Measurements from ENCODE around the gene KITLG.

DNA sequence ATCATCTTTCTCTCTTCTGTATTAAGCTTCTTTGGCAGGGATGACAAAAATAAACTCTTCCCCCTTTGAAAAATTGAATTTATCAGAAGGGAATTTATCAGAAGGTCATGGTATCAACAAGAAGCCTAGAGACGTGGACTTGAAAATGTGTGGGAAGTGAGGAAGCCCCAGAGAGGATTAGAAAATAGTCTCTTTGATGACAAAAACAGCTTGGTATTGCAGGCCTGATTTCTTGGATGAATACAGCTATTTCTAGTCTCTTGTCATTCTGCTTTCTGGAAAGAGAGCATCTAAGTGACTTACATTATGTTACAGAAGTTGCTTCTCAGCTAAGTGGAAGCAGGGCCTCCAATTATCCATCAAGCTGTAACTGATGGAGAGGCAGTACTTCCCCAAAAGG is 111.1 kb downstream of the KITLG start:
- TF ChIP-seq, protein P1, sequence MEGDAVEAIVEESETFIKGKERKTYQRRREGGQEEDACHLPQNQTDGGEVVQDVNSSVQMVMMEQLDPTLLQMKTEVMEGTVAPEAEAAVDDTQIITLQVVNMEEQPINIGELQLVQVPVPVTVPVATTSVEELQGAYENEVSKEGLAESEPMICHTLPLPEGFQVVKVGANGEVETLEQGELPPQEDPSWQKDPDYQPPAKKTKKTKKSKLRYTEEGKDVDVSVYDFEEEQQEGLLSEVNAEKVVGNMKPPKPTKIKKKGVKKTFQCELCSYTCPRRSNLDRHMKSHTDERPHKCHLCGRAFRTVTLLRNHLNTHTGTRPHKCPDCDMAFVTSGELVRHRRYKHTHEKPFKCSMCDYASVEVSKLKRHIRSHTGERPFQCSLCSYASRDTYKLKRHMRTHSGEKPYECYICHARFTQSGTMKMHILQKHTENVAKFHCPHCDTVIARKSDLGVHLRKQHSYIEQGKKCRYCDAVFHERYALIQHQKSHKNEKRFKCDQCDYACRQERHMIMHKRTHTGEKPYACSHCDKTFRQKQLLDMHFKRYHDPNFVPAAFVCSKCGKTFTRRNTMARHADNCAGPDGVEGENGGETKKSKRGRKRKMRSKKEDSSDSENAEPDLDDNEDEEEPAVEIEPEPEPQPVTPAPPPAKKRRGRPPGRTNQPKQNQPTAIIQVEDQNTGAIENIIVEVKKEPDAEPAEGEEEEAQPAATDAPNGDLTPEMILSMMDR (IDR thresholded peaks at IDR 0.05; ENCODE audit: insufficient read depth, low read depth, low read length), result no peak
- no peak for TF ChIP-seq EZH2 (IDR thresholded peaks at IDR 0.05; ENCODE audit: insufficient read depth, low read length)

Measured in astrocyte (in vitro differentiated cells and primary cell).